Measurements from ENCODE around the gene ZFYVE28.

DNA sequence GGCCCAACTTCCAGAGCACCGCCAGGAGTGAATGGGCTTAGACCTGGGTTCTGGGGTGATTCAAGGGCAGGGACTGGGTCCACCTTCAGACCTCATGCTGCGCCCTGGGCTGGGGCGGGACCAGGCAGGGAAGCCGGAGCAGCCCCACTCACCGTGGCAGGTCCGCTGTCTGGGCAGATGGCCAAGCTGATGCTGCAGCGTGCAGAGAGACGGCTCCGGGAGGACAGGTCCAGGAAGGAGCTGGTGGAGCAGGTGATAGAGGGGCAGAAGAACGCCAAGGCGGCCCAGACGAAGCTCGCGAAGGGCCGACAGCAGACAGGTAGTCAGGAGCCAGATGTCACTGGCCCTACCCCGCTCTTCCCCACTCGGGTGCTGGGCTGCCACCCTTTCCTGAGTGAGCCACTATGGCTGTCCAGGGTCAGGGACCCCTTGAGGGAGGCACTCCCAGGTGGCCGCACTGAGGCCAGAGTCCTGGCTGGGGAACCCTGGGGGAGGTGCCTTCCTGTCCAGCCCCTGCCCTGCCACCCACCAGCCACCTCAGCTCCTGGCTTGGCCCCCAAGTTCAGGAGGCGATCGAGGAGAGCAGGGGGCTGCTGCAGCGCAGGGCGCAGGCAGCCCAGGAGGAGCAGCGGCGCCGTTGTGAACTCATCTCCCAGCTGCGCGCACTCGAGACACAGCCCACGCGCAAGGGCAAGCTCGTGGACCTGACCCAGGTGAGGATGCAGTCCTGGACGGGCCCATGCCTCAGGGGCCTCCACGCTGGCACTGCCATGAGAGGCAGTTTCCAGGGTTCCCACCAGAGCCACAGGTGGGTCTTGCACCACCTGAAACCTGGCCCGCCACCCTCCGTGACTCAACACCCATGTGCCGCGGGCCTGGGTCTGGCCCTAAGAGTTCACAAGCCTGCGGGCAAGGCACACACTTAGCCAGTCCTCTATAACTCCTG lies 40.4 kb upstream of the ZFYVE28 start:
- TF ChIP-seq REST (IDR thresholded peaks at IDR 0.05; ENCODE audit: insufficient read depth in 1 of 2, low read depth in 2 of 2, low read length in 2 of 2) (no peak), POLR2AphosphoS5 (IDR thresholded peaks at IDR 0.05; ENCODE audit: low read depth, low read length) (no peak), TAF1 (IDR thresholded peaks at IDR 0.05; ENCODE audit: borderline replicate concordance, insufficient read depth, low read length) (no peak)
